ENCODE measurements around the gene KLHL1. TPM values are rescaled to one million over a fixed set of nuclear protein-coding genes. Genes with fewer than 3 reads are reported as not detected.

KLHL1 gene
- total and polyA plus RNA-seq, 12 donors = under 0.01 to 0.28 (median 0.08) TPM; not detected in 7

- TF ChIP-seq CTCF (IDR thresholded peaks at IDR 0.05) = no peak
- no peak for TF ChIP-seq POLR2A (IDR thresholded peaks at IDR 0.05)
- no peaks in the 10 kb centered on the region for H3K9me3 ChIP-seq (replicated peaks in 1 of 3)
- intact Hi-C loops (cut with DNase I) = no loop called here
- no peaks in the 10 kb centered on the region for H3K4me1 ChIP-seq (replicated peaks in 1 of 2)
- H3K4me3 ChIP-seq = no peak overlapping the region
- no peak overlapping the region for H3K27ac ChIP-seq
- no peak for DNase-seq
- no peaks in the 10 kb centered on the region for H3K36me3 ChIP-seq (replicated peaks in 1 of 2)
- H3K27me3 ChIP-seq = no peaks in the 10 kb centered on the region
- WGBS, 4 donors = 80 to 89% (median 82%) methylated on average over 1 of the region's 1 CpG
Measured at GRCh38 chr13:69879936-69880335, 228.3 kb downstream of the KLHL1 start.

GRCh38 chr13:69872321-69873047 lies 235.8 kb downstream of the KLHL1 start:
- Histone ChIP-seq H3K27me3 (no peaks in the 10 kb centered on the region), H3K9me3 (replicated peaks in 1 of 3) (no peaks in the 10 kb centered on the region), H3K36me3 (replicated peaks in 1 of 2) (no peaks in the 10 kb centered on the region), H3K4me3 (no peak overlapping the region), H3K27ac (no peak overlapping the region), H3K4me1 (replicated peaks in 1 of 2) (no peaks in the 10 kb centered on the region)
- TF ChIP-seq POLR2A (IDR thresholded peaks at IDR 0.05) (no peak), CTCF (IDR thresholded peaks at IDR 0.05) (no peak)
- intact Hi-C loops (cut with DNase I) = no loop called here
- WGBS, 4 donors = 70 to 77% (median 76%) methylated on average over 4 of the region's 4 CpGs
- DNase-seq = no peak

GRCh38 chr13:69866555-69866954 lies 241.7 kb downstream of the KLHL1 start:
- Histone ChIP-seq H3K4me3 (no peak overlapping the region), H3K27me3 (no peaks in the 10 kb centered on the region), H3K4me1 (replicated peaks in 1 of 2) (no peaks in the 10 kb centered on the region), H3K9me3 (replicated peaks in 1 of 3) (no peaks in the 10 kb centered on the region), H3K36me3 (replicated peaks in 1 of 2) (no peaks in the 10 kb centered on the region), H3K27ac (no peak overlapping the region)
- whole genome bisulfite sequencing, 4 donors = 68 to 82% (median 73%) methylated on average over 4 of the region's 4 CpGs
- no peak for DNase-seq
- TF ChIP-seq POLR2A (IDR thresholded peaks at IDR 0.05) (no peak), CTCF (IDR thresholded peaks at IDR 0.05) (no peak)
- intact Hi-C loops (cut with DNase I) = no loop called here

GRCh38 chr13:69857183-69857821 lies 250.9 kb downstream of the KLHL1 start:
- Histone ChIP-seq H3K27me3 (no peaks in the 10 kb centered on the region), H3K36me3 (replicated peaks in 1 of 2) (no peaks in the 10 kb centered on the region), H3K27ac (no peak overlapping the region), H3K9me3 (replicated peaks in 1 of 3) (no peaks in the 10 kb centered on the region), H3K4me1 (replicated peaks in 1 of 2) (no peaks in the 10 kb centered on the region), H3K4me3 (no peak overlapping the region)
- intact Hi-C loops (cut with DNase I) = loop anchor here (5.0 to 10.0 kb wide), 2 partner anchors 320 to 323 kb away; no protein-coding TSS in a partner anchor
- TF ChIP-seq CTCF (IDR thresholded peaks at IDR 0.05) (peak; percentile 50 to 79 (median 70)), POLR2A (IDR thresholded peaks at IDR 0.05) (no peak)
- no peak for DNase-seq
- WGBS, 4 donors = 2 to 3% (median 2%) methylated on average over 4 of the region's 4 CpGs

Data from adrenal gland (tissue), 12 donors.